Measurements from ENCODE around the gene PRM2. TPM values are rescaled to one million over a fixed set of nuclear protein-coding genes. Genes with fewer than 3 reads are reported as not detected.

The PRM2 gene
- total RNA-seq, 3 donors from 2014 or later (not counting 1 experiment from before 2014, with no cell fraction given), result not detected

DNA sequence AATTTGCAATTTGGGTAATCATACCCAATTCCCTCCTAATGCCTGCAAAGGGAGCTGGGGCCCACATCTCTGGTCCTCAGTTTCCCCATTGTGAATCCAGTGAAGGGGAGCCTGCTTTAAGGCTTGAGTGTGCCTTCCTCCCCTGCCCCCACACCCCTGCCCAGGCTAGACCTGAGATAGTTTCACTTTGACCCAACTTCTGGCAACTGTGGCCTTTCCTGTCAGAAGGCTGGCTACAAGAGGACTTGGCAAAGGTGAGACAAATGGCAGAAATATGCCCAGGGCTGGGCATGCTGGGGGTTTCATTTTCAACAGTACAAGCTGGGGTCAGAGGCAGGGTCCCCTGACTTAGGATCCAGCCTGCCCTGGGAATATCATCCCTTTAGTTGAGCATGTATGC is 30.3 kb downstream of the PRM2 start:
- no peaks in the 10 kb centered on the region for H3K9me3 Mint-ChIP-seq
- H3K27me3 Mint-ChIP-seq (ENCODE audit: low read depth in 2 of 2), result no peaks in the 10 kb centered on the region
- H3K36me3 ChIP-seq (ENCODE audit: control insufficient read depth, insufficient read depth, low read length), result no peaks in the 10 kb centered on the region
- ATAC-seq, result peak; percentile 21 to 50 (median 33)
- TF ChIP-seq, protein P1, sequence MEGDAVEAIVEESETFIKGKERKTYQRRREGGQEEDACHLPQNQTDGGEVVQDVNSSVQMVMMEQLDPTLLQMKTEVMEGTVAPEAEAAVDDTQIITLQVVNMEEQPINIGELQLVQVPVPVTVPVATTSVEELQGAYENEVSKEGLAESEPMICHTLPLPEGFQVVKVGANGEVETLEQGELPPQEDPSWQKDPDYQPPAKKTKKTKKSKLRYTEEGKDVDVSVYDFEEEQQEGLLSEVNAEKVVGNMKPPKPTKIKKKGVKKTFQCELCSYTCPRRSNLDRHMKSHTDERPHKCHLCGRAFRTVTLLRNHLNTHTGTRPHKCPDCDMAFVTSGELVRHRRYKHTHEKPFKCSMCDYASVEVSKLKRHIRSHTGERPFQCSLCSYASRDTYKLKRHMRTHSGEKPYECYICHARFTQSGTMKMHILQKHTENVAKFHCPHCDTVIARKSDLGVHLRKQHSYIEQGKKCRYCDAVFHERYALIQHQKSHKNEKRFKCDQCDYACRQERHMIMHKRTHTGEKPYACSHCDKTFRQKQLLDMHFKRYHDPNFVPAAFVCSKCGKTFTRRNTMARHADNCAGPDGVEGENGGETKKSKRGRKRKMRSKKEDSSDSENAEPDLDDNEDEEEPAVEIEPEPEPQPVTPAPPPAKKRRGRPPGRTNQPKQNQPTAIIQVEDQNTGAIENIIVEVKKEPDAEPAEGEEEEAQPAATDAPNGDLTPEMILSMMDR (IDR thresholded peaks at IDR 0.05), result no peak
- intact Hi-C loops (cut with micrococcal nuclease), result no loop called here
- no peaks in the 10 kb centered on the region for H3K9me3 ChIP-seq (ENCODE audit: control insufficient read depth, insufficient read depth, low read length)
- H3K4me1 ChIP-seq (ENCODE audit: control insufficient read depth, insufficient read depth, low read length), result peaks cover 12% of the 10 kb centered on the region
- no peaks in the 10 kb centered on the region for H3K36me3 Mint-ChIP-seq
- no peak overlapping the region for H3K4me3 Mint-ChIP-seq
- DNase-seq, result no peak
- H3K27me3 ChIP-seq (ENCODE audit: control insufficient read depth, insufficient read depth, low read length), result no peaks in the 10 kb centered on the region
- H3K27ac ChIP-seq (ENCODE audit: low read length), result no peak overlapping the region
- peaks cover 11 to 24% of the 10 kb centered on the region in 2 donors for H3K4me1 Mint-ChIP-seq
- H3K4me3 ChIP-seq (ENCODE audit: low read length), result no peak overlapping the region
- H3K27ac Mint-ChIP-seq, result no peak overlapping the region

DNA sequence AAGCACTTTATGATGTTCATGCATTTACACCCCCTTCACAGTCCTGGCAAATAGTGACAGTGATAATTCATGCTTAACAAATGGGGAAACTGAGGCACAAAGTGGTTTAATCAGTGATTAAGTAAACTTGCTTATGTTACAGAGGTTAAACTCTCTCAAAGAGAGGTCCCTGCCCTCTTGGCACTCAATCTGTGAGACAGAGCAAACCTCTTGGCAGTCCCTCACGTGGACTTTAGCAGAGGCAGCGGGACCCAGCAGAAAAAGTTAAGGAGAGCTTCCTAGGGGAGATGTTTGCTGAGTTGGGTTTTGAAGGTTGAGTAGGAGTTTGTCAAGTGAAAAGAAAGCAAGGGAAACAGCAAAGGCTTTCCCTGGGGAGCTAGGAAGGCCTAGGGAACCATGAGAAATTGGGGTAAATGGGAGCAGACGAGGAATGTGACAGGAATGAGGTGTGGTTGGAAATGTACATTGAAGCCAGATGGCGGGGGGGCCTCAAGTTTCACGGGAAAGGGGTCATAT is 31.0 kb downstream of the PRM2 start:
- peaks cover 19% of the 10 kb centered on the region for H3K4me1 ChIP-seq (ENCODE audit: control insufficient read depth, insufficient read depth, low read length)
- Mint-ChIP-seq H3K36me3 (no peaks in the 10 kb centered on the region), H3K27me3 (ENCODE audit: low read depth in 2 of 2) (no peaks in the 10 kb centered on the region), H3K4me3 (no peak overlapping the region), H3K9me3 (no peaks in the 10 kb centered on the region), H3K4me1 (peaks cover 6 to 23% of the 10 kb centered on the region in 2 donors), H3K27ac (no peak overlapping the region)
- H3K36me3 ChIP-seq (ENCODE audit: control insufficient read depth, insufficient read depth, low read length), result no peaks in the 10 kb centered on the region
- H3K4me3 ChIP-seq (ENCODE audit: low read length), result no peak overlapping the region
- TF ChIP-seq, protein P1 (IDR thresholded peaks at IDR 0.05), result no peak
- no peaks in the 10 kb centered on the region for H3K27me3 ChIP-seq (ENCODE audit: control insufficient read depth, insufficient read depth, low read length)
- intact Hi-C loops (cut with micrococcal nuclease), result no loop called here
- no peak overlapping the region for H3K27ac ChIP-seq (ENCODE audit: low read length)
- no peaks in the 10 kb centered on the region for H3K9me3 ChIP-seq (ENCODE audit: control insufficient read depth, insufficient read depth, low read length)
- WGBS (ENCODE audit: insufficient coverage), result 94% methylated on average over 5 of the region's 5 CpGs
- DNase-seq (no peak), ATAC-seq (no peak)

DNA sequence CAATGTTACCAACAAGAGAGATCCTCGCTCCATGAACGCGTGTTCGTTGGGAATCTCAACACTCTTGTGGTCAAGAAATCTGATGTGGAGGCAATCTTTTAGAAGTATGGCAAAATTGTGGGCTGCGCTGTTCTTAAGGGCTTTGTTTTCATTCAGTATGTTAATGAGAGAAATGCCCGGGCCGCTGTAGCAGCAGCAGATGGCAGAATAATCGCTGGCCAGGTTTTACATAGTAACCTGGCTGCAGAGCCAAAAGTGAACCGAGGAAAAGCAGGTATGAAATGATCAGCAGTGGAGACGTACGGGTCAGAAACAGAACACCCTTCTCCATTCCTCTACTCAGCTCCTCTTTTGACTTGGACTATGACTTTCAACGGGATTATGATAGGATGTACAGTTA is 33.6 kb downstream of the PRM2 start:
- H3K36me3 ChIP-seq (ENCODE audit: control insufficient read depth, insufficient read depth, low read length), result no peaks in the 10 kb centered on the region
- DNase-seq, result no peak
- H3K4me1 ChIP-seq (ENCODE audit: control insufficient read depth, insufficient read depth, low read length), result peaks cover 34% of the 10 kb centered on the region
- H3K4me1 Mint-ChIP-seq, result peaks cover 14 to 34% of the 10 kb centered on the region in 2 donors
- no peak overlapping the region for H3K27ac Mint-ChIP-seq
- no peak overlapping the region for H3K4me3 Mint-ChIP-seq
- H3K27me3 Mint-ChIP-seq (ENCODE audit: low read depth in 2 of 2), result no peaks in the 10 kb centered on the region
- no peak for ATAC-seq
- no peaks in the 10 kb centered on the region for H3K36me3 Mint-ChIP-seq
- TF ChIP-seq, protein P1 (IDR thresholded peaks at IDR 0.05), result no peak
- no peak overlapping the region for H3K27ac ChIP-seq (ENCODE audit: low read length)
- H3K9me3 ChIP-seq (ENCODE audit: control insufficient read depth, insufficient read depth, low read length), result no peaks in the 10 kb centered on the region
- no peaks in the 10 kb centered on the region for H3K27me3 ChIP-seq (ENCODE audit: control insufficient read depth, insufficient read depth, low read length)
- 95% methylated on average over 12 of the region's 12 CpGs for WGBS (ENCODE audit: insufficient coverage)
- H3K9me3 Mint-ChIP-seq, result no peaks in the 10 kb centered on the region
- no peak overlapping the region for H3K4me3 ChIP-seq (ENCODE audit: low read length)
- intact Hi-C loops (cut with micrococcal nuclease), result no loop called here

DNA sequence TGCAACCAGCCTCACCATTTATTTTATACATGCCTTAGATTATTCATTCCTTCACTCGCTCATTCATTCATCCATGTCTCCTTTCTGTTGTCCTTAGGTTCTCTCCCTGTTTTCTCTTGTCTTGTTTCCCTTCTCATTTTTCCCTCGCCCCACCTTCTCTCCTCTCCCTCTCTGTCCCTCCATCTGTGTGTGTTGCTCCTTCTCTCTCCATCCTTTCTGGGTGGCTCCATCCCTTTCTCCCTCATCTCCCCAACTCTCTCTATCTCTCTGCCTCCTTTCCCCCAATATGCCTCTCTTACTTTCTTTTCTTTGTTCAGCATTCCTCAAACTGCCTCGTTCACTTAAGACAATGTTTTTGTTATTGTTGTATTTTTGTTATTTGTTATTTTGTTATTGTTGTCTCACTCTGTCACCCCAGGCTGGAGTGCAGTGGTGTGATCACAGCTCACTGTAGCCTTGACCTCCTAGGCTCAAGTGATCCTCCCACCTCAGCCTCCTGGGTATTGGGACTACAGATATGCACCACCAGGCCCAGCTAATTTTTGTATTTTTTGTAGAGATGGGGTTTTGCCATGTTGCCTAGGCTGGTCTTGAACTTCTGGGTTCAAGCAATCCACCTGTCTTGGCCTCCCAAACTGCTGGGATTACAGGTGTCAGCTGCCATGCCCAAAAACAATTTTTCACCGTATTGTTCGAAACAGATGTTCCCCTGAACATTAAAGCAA is 34.6 kb downstream of the PRM2 start:
- H3K27me3 Mint-ChIP-seq (ENCODE audit: low read depth in 2 of 2), result no peaks in the 10 kb centered on the region
- no peaks in the 10 kb centered on the region for H3K36me3 Mint-ChIP-seq
- WGBS (ENCODE audit: insufficient coverage), result 87% methylated on average over 4 of the region's 5 CpGs
- DNase-seq (no peak), ATAC-seq (no peak)
- TF ChIP-seq, protein P1 (IDR thresholded peaks at IDR 0.05), result no peak
- no peak overlapping the region for H3K4me3 Mint-ChIP-seq
- no peak overlapping the region for H3K27ac Mint-ChIP-seq
- intact Hi-C loops (cut with micrococcal nuclease), result no loop called here
- no peaks in the 10 kb centered on the region for H3K9me3 Mint-ChIP-seq
- peaks cover 21 to 37% of the 10 kb centered on the region in 2 donors for H3K4me1 Mint-ChIP-seq
- Histone ChIP-seq H3K4me3 (ENCODE audit: low read length) (no peak overlapping the region), H3K27me3 (ENCODE audit: control insufficient read depth, insufficient read depth, low read length) (no peaks in the 10 kb centered on the region), H3K27ac (ENCODE audit: low read length) (no peak overlapping the region), H3K36me3 (ENCODE audit: control insufficient read depth, insufficient read depth, low read length) (no peaks in the 10 kb centered on the region), H3K4me1 (ENCODE audit: control insufficient read depth, insufficient read depth, low read length) (peaks cover 43% of the 10 kb centered on the region), H3K9me3 (ENCODE audit: control insufficient read depth, insufficient read depth, low read length) (no peaks in the 10 kb centered on the region)

Data from natural killer cell (primary cell).